Breast epithelium (tissue), 4 donors: Measurements from ENCODE around the gene SLC39A1. TPM values are rescaled to one million over a fixed set of nuclear protein-coding genes. Genes with fewer than 3 reads are reported as not detected.
A peak's percentile ranks its signal among the peaks of the same experiment; 100 is the strongest.

Experiments
- DNase-seq, 2 donors: peaks; one replicate each; pipeline ENCODE4 v3.0.0-alpha.2; 2019; ENCODE audit warnings: low spot score in 2 of 2
- H3K27ac ChIP-seq, 2 donors: fragments of 200-600 bp; sonication (generic) in 1 of 2; one replicate each; pipeline ENCODE4 v1.5.1; 2016 to 2019; ENCODE audit warnings: mild to moderate bottlenecking in 1 of 2
- H3K27me3 ChIP-seq, 2 donors: fragments of 200-600 bp; sonication (generic) in 1 of 2; one replicate each; pipeline versions ENCODE4 v1.5.1 to v1.6.0; 2017 to 2019; ENCODE audit warnings: control low read depth in 1 of 2, mild to moderate bottlenecking in 1 of 2
- H3K36me3 ChIP-seq: fragments of 200-600 bp; one replicate; pipeline ENCODE4 v1.5.1; 2019
- H3K4me1 ChIP-seq, 2 donors: fragments of 200-600 bp; sonication (generic); one replicate each; pipeline ENCODE4 v1.5.1; 2016 to 2019; ENCODE audit warnings: control low read depth in 1 of 2
- H3K4me3 ChIP-seq, 3 donors: fragments of 200-600 bp; sonication (generic); 1 replicate in 2 of 3; 2 replicates in 1 of 3; pipeline ENCODE4 v1.5.1; 2016 to 2019; ENCODE audit warnings: mild to moderate bottlenecking in 3 of 3, moderate library complexity in 2 of 3
- H3K9me3 ChIP-seq, 2 donors: fragments of 200-600 bp; sonication (generic) in 1 of 2; one replicate each; pipeline ENCODE4 v1.5.1; 2016 to 2019; ENCODE audit warnings: control low read depth in 1 of 2
- CTCF ChIP-seq, 3 donors: fragments of 450-650 bp; IDR thresholded peaks; one replicate each; pipeline ENCODE4 v1.5.1; 2016 to 2017; ENCODE audit warnings: antibody characterized with exemption in 3 of 3, mild to moderate bottlenecking in 3 of 3, moderate library complexity in 3 of 3
- POLR2A ChIP-seq: fragments of 450-650 bp; IDR thresholded peaks from one replicate; pipeline ENCODE4 v1.6.1; 2016; ENCODE audit warnings: antibody characterized with exemption, mild to moderate bottlenecking, moderate library complexity
- POLR2AphosphoS5 ChIP-seq, 3 donors: sonication (generic); formaldehyde crosslinking; IDR thresholded peaks; one replicate each; pipeline ENCODE4 v1.6.1; 2017; ENCODE audit warnings: antibody characterized with exemption in 3 of 3
- intact Hi-C: fragments of 100-400 bp; cut with DNase I; formaldehyde crosslinking; loops from one replicate; pipeline ENCODE4 v1.15.1; 2023; ENCODE audit warnings: low total_unique reads
- total RNA-seq, 3 donors: library from RNA; depleted of rRNA; stranded (reverse); fragments of >200 nt; gene quantifications; one replicate each; pipeline ENCODE4 v1.1.0, GENCODE V29; 2016

SLC39A1 gene
- total RNA-seq, 3 donors from 2014 or later = 102 to 119 (median 111) TPM

- H3K4me3 ChIP-seq = no peak overlapping the region
- no peaks in the 10 kb centered on the region for H3K27me3 ChIP-seq
- no peak for TF ChIP-seq POLR2A
- TF ChIP-seq POLR2AphosphoS5 (IDR thresholded peaks at IDR 0.05) = no peak
- no peak for TF ChIP-seq CTCF (IDR thresholded peaks at IDR 0.05)
- no peak for DNase-seq
- peaks cover under 1% of the 10 kb centered on the region for H3K36me3 ChIP-seq
- intact Hi-C loops = no loop called here
- H3K9me3 ChIP-seq = no peaks in the 10 kb centered on the region
- H3K27ac ChIP-seq = no peak overlapping the region
- H3K4me1 ChIP-seq = no peaks in the 10 kb centered on the region
Observed at GRCh38 chr1:153932156-153933131, 30.9 kb downstream of the SLC39A1 start.

- H3K36me3 ChIP-seq = no peaks in the 10 kb centered on the region
- no peak for DNase-seq
- no peaks in the 10 kb centered on the region for H3K4me1 ChIP-seq
- H3K27me3 ChIP-seq = no peaks in the 10 kb centered on the region
- H3K9me3 ChIP-seq = no peaks in the 10 kb centered on the region
- H3K4me3 ChIP-seq = no peak overlapping the region
- peak overlapping the region in 1 of 2 donors; percentile 75 for H3K27ac ChIP-seq
- intact Hi-C loops = no loop called here
- TF ChIP-seq CTCF (IDR thresholded peaks at IDR 0.05) = no peak
Observed at GRCh38 chr1:153929981-153930948, 33.1 kb downstream of the SLC39A1 start.

GRCh38 chr1:153929426-153929825 is 33.9 kb downstream of the SLC39A1 start:
- peak overlapping the region; percentile 1 to 75 for H3K27ac ChIP-seq
- intact Hi-C loops = no loop called here
- no peaks in the 10 kb centered on the region for H3K9me3 ChIP-seq
- DNase-seq = no peak
- no peak for TF ChIP-seq POLR2AphosphoS5 (IDR thresholded peaks at IDR 0.05)
- TF ChIP-seq POLR2A = no peak
- no peak for TF ChIP-seq CTCF (IDR thresholded peaks at IDR 0.05)
- no peak overlapping the region for H3K4me3 ChIP-seq
- no peaks in the 10 kb centered on the region for H3K4me1 ChIP-seq
- no peaks in the 10 kb centered on the region for H3K27me3 ChIP-seq
- no peaks in the 10 kb centered on the region for H3K36me3 ChIP-seq

- H3K36me3 ChIP-seq = no peaks in the 10 kb centered on the region
- no peak overlapping the region for H3K4me3 ChIP-seq
- no peak for TF ChIP-seq POLR2A
- TF ChIP-seq POLR2AphosphoS5 (IDR thresholded peaks at IDR 0.05) = no peak
- TF ChIP-seq CTCF (IDR thresholded peaks at IDR 0.05) = no peak
- H3K27ac ChIP-seq = peak overlapping the region; percentile 1 to 75
- no peaks in the 10 kb centered on the region for H3K9me3 ChIP-seq
- no peaks in the 10 kb centered on the region for H3K4me1 ChIP-seq
- no peak for DNase-seq
- no peaks in the 10 kb centered on the region for H3K27me3 ChIP-seq
- intact Hi-C loops = no loop called here
Observed at GRCh38 chr1:153928791-153929341, 34.5 kb downstream of the SLC39A1 start.
